ENCODE results near the gene RSPH10B2. TPM values are rescaled to one million over a fixed set of nuclear protein-coding genes. Genes with fewer than 3 reads are reported as not detected.
A peak's percentile ranks its signal among the peaks of the same experiment; 100 is the strongest.
"Not testable (repeated sequence)": the region's sequence is repeated elsewhere in the genome, so short reads cannot be mapped to it uniquely, and the experiment has no call there.

The RSPH10B2 gene
- total RNA-seq, result not detected

GRCh38 chr7:6753964-6754363 lies at the start of gene RSPH10B2:
Gene RSPH10B2 (plus strand): TSS chr7:6754103. CDS start chr7:6757678, 3,575 bp downstream.
- not testable (repeated sequence) for H3K9me3 ChIP-seq; H3K27ac ChIP-seq; ATAC-seq (ENCODE audit: insufficient number of reproducible peaks, low FRiP score, low read depth); H3K36me3 ChIP-seq; H3K4me1 ChIP-seq (ENCODE audit: control insufficient read depth in 1 of 2, low read depth in 2 of 2); DNase-seq (ENCODE audit: low spot score); H3K27me3 ChIP-seq (replicated peaks; ENCODE audit: insufficient read depth)
- H3K4me3 ChIP-seq, result peak within 1 kb of the TSS; percentile 42

- DNase-seq (ENCODE audit: low spot score), result no peak
These were observed 47.8 kb upstream of the RSPH10B2 start for GRCh38 chr7:6705959-6706665.

GRCh38 chr7:6706666-6707407 lies 47.1 kb upstream of the RSPH10B2 start, which contains the start of gene ZNF12:
Gene ZNF12 (minus strand): TSS chr7:6706947. CDS start chr7:6705173, 1,774 bp downstream.
- ATAC-seq (ENCODE audit: insufficient number of reproducible peaks, low FRiP score, low read depth), result peak; percentile 93
- Histone ChIP-seq H3K9me3 (no peaks in the 10 kb centered on the region), H3K4me1 (ENCODE audit: control insufficient read depth in 1 of 2, low read depth in 2 of 2) (peaks cover 23 to 35% of the 10 kb centered on the region in 2 donors), H3K36me3 (peaks cover 18% of the 10 kb centered on the region), H3K4me3 (peak within 1 kb of the TSS; percentile 96), H3K27me3 (replicated peaks; ENCODE audit: insufficient read depth) (no peaks in the 10 kb centered on the region), H3K27ac (peak within 1 kb of the TSS; percentile 77 to 85)
- DNase-seq (ENCODE audit: low spot score), result peak; percentile 90
- TF ChIP-seq CTCF (IDR thresholded peaks at IDR 0.05), result no peak

More at GRCh38 chr7:6705959-6706665, 47.8 kb upstream of the RSPH10B2 start:
- ATAC-seq (ENCODE audit: insufficient number of reproducible peaks, low FRiP score, low read depth), result no peak
- no peak for TF ChIP-seq CTCF (IDR thresholded peaks at IDR 0.05)
- H3K27me3 ChIP-seq (replicated peaks; ENCODE audit: insufficient read depth), result no peaks in the 10 kb centered on the region
- H3K36me3 ChIP-seq, result peaks cover 25% of the 10 kb centered on the region
- peak overlapping the region; percentile 77 to 85 for H3K27ac ChIP-seq
- H3K4me3 ChIP-seq, result peak overlapping the region; percentile 96
- no peaks in the 10 kb centered on the region for H3K9me3 ChIP-seq
- peaks cover 23 to 35% of the 10 kb centered on the region in 2 donors for H3K4me1 ChIP-seq (ENCODE audit: control insufficient read depth in 1 of 2, low read depth in 2 of 2)

GRCh38 chr7:6708304-6708703 lies 45.6 kb upstream of the RSPH10B2 start:
- no peaks in the 10 kb centered on the region for H3K9me3 ChIP-seq
- no peak for ATAC-seq (ENCODE audit: insufficient number of reproducible peaks, low FRiP score, low read depth)
- H3K27ac ChIP-seq, result no peak overlapping the region
- H3K4me3 ChIP-seq, result no peak overlapping the region
- no peaks in the 10 kb centered on the region for H3K27me3 ChIP-seq (replicated peaks; ENCODE audit: insufficient read depth)
- no peak for TF ChIP-seq CTCF (IDR thresholded peaks at IDR 0.05)
- H3K36me3 ChIP-seq, result peaks cover 9% of the 10 kb centered on the region
- no peak for DNase-seq (ENCODE audit: low spot score)
- peaks cover 18 to 30% of the 10 kb centered on the region in 2 donors for H3K4me1 ChIP-seq (ENCODE audit: control insufficient read depth in 1 of 2, low read depth in 2 of 2)

- no peaks in the 10 kb centered on the region for H3K27me3 ChIP-seq (replicated peaks; ENCODE audit: insufficient read depth)
- no peak for TF ChIP-seq CTCF (IDR thresholded peaks at IDR 0.05)
- no peaks in the 10 kb centered on the region for H3K9me3 ChIP-seq
- DNase-seq (ENCODE audit: low spot score), result no peak
- no peak overlapping the region for H3K27ac ChIP-seq
- ATAC-seq (ENCODE audit: insufficient number of reproducible peaks, low FRiP score, low read depth), result no peak
- no peaks in the 10 kb centered on the region for H3K36me3 ChIP-seq
- peaks cover 13 to 18% of the 10 kb centered on the region in 2 donors for H3K4me1 ChIP-seq (ENCODE audit: control insufficient read depth in 1 of 2, low read depth in 2 of 2)
- no peak overlapping the region for H3K4me3 ChIP-seq
These were observed 44.1 kb upstream of the RSPH10B2 start for GRCh38 chr7:6709808-6710207.
